SIG-M5 treated with dmso at 0.1 percent for 504 hours (cell line): Measurements from ENCODE around the gene PPP1R12B.
"Not testable (repeated sequence)": the region's sequence is repeated elsewhere in the genome, so short reads cannot be mapped to it uniquely, and the experiment has no call there.

Source experiments
- DNase-seq: peaks from one replicate; lab custom pipeline; 2025; ENCODE audit not compliant: unreplicated experiment; lab: John Stamatoyannopoulos, UW

Gene PPP1R12B

DNA sequence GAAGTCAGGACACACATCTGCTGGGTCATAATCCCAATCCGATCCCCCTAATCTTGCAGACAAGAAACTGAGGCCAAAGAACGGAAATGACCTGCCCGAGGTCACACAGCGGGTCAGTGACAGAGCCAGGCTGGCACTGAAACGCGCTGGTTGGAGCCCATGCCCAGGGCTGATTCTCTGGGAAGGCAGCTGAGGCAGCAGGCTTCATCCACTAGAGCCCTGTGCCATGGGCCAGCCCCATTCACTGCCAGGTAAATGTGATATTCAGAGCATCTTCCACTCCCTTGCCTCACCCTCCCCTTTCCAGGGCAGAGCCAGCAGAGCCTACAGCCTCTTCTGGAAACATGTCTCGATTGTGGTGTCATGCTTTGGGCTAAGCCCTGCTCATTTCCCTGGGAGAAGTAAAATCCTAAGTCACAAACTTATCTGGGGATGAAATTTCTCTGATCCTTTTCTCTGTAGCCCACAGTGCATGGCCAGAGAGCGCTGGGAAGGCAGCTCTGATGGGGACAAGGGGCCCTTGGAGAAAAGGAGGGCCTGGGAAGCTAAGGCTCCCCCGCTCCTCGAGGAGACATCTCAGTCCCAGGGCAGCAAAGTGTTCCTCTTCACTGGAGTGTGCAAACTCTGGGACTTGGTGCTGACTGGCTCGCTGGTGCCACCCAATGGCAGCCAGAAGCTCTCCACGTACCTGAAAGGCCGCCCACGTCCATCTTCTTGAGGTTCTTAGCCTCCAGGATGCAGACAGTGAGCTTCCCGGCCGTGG, 251.4 kb downstream of the PPP1R12B start:
- peak; percentile 79 for DNase-seq

DNA sequence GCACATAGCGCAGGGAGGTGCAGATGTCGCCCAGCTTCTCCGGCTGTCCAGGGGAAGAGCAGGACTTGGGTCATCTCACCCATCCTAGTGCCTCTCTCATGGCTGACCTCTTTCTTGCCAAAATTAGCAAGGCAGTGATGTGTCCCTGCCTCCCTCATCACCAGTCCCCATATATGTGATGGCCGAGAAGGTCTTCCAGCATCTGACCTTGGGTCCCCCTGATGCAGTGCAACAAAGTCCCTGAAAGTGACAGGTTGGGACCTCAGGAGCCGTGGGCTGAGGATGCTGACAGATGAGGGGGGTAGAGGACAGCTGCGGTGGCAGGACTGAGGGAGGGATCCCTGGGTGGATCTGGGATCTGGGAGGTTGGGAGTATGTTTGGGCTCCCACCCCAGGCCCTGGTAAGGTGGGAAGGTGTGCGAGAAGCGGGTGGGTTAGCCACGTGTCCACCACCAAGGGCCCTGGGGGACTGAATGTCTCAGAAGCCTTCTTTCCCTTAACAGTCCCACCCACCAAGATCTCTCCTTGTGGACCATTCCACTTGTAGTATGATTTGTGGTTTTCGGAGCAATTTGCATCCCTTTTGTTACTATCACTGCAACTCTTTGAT, 252.0 kb downstream of the PPP1R12B start:
- DNase-seq: no peak

DNA sequence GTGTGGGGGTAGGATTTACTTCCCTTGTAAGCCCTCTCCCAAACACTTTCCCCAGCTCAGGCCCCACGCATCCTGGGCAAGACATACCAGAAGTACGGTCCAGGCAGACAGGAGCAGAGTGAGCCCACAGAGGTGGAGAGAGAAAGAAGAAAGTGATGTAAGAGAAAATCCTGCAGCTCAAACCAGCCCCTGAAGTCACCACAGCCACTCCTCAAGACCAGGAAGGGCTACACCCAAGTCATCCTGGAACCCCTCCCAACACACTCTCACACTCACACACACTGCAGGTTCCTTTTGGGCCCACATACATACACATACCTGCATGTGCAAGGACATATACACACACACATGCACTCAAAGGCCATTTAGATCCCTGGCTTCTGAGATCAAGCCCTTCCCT, 254.9 kb downstream of the PPP1R12B start:
- DNase-seq: no peak

DNA sequence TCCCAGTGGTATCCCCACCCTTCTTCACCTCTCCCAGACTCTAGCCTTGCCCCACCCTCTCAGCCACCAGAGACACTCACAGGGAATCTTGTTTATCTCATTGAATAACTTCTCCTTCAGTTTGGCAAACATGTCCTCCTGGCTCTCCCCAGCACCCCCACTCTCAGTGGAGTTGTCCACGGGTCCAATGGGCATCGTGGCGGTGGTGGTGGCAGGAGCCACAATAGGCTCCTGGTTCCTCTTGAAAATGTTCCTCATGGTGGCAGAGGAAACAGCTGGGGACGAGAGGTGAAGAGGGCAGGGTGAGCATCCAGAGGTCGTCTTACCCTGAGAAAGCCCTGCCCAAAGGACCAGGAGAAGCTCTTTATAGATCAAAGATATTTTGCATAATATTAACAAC, 257.0 kb downstream of the PPP1R12B start:
- no peak for DNase-seq

DNA sequence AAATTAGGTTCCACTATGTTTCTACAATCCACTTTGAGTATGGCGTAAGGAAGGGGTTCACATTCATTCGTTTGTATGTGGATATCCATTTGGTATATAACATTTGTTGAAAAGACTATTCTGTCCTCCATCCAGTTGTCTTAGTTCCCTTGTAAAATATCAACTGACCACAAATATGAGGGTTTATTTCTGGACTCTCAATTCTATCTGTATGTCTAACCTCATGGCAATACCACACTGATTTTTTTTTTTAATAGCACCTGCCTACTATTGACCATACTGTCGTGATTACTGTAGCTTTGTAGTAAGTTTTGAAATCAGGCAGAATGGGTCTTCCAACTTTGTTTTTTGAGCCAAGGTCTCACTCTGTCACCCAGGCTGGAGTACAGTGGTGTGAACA, 263.5 kb downstream of the PPP1R12B start:
- DNase-seq: not testable (repeated sequence)

DNA sequence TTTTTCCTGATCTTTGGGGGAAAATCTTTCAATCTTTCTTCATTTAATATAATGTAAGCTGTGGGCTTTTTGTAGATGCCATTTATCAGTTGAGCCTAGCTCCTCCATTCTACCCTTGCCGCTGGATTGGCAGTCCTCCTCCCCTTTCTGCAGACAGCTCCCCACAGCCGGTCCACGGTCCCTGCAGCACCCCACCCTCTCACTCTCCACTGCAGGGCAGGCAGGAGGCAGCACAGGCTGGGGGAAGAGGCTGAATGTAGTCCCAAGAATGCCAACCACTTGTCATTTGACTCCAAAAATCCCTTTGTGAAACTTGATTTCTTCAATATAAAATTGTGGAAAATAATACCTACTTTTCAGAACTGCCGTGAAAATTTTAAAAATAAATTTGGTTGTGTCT, 265.1 kb downstream of the PPP1R12B start:
- no peak for DNase-seq

DNA sequence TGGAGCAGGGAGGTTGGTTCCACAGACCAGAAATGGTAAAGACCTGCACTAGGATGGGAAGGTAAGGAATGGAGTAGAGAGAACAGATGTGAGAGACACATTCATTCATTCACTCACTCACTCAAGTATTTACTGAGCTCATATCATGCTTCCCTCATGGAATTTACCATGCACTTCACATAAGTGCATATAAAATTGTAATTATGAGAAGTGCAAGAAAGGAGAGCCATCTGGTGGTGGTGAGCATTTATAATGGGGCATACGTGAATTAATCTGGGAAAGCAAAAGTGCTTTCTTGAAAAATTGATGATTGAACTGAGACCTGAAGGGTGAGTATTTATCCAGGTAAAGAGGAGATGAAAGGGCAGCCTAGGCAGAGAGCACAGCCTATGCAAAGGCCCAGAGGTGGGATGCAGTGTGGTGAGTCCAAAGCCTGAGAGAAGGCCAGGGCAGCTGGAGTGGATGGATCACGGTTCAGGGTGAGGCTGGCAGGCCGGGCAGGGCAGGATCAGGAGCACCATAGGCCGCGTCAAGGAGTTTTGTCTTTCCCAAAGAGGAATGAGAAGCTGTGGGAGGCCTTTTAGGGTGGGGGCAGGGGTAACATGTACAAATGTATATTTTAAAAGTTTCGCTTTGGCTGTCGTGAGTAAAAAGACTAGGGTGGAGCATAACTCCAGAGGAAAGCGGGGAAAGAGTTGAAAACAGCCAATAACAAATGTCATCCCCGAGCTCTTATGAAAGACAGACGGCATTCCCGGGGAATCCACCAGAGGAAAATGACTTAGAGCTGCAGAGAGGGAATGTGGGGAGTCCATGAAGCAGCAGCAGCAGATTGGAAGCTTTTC, 266.1 kb downstream of the PPP1R12B start:
- DNase-seq: not testable (repeated sequence)

DNA sequence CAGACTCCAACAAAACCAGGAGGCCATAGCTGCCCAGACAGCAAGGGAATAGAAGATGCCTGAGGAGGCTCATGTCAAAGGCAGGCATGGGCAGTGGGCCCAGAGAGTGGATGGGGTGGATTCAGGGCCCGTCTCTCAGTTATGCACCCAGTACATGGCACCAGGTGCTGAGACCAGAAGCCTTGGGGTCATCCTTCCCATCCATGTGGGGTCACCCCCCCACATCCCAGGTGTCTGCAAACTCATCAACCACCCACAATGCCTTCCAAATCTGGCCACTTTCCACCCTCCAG, 266.7 kb downstream of the PPP1R12B start:
- DNase-seq: not testable (repeated sequence)

DNA sequence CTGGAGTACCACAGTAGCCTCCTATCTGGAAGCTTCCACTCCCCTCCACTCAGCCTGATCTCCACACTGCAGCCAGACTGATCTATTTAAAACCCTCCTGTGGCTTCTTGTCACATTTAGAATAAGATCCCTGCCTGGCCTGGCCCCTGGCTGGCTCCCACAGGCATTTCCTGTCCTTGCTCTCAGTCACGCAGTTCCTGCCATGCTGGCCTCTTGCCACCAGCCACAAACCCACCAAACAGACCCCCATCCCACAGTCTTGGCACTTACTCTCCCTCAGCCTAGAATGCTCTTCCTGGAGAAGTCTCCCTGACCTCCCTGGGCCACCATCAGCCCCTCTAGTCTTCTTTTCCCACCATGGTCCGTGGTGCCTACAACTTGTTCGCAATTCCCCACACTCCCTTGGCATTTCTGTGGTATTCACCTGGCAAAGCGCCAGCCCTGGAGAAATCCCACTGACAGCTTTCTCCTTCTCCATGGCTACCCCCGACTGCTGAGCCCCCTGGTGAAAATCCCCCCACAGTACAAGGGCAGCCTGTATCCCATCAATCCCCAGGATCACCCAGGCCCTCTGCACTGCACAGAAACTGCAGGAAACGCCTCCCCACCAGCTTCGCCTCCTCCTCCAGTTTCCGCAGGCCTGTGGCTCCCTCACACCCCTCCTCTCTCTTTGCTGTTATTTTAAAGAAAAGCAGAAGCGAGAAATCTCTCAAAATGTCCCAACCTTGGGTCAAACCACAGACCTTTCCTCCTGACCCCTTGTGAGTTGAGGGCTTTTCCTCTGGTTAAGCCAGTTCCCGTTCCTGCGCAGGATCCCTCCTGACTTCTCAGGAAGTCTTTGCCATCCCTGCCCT, 267.2 kb downstream of the PPP1R12B start:
- peak; percentile 96 for DNase-seq

DNA sequence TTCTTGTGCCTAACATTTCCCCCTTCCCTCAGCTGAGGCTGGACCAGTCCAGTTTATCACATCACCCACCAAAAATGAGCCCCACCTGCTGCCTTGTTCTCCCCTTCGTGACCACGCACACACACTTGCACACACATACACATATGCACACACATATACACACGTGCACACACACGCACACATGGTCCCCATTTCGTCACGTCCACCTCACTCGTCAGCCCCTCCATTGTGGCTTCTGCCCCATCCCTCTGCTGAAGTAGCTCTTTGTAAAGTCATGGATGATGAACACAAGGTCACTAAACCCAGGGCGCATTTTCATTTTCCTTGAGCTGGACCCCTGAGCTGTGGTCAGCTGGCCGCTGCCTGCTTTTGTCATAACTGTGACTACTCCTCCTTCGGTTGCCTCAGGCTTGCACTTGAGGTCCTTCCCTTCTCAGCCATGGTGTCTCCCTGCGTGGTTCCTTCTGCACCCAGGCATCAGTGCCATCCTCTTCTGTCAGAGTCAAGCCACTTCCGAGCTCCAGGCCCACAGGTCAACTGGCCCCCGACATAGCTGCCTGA, 267.9 kb downstream of the PPP1R12B start:
- no peak for DNase-seq

DNA sequence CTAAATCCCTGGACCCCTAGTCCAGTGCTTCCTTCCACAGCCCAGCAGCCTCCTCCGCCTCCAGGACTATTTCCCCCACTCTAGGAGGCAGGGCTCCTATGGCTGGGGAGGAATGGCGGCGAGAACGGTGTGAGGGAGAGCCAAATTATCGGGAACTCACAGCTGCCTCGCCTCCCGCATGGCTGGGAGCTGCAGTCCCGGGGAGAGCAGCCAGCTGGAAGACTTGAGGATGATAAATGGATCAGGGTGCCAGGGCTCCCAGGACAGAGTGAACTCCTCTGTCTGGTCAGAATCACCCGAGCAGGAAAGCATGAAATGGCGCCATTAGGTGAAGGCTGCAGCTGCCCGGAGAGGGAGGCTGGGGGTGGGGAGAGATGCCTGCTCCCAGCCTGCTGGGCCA, 270.5 kb downstream of the PPP1R12B start:
- not testable (repeated sequence) for DNase-seq

DNA sequence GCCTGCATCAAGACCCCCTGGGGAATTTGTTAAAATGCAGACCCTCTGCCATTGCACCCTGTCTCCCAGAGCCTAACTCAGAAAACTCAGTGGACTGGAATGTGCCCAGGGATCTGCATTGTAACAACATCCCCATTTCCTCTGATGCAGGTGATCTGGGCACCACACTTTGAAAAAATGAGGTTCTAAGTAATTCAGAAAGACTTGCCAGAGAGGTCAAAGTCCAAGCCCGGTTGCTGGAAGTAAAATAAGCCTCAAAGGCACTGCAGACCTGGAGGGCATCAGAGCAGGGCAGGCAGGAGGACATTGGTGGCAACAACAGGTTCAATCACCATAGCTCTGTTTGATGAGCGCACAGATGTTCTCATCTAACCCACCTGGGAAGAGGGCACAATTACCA, 271.0 kb downstream of the PPP1R12B start:
- no peak for DNase-seq

DNA sequence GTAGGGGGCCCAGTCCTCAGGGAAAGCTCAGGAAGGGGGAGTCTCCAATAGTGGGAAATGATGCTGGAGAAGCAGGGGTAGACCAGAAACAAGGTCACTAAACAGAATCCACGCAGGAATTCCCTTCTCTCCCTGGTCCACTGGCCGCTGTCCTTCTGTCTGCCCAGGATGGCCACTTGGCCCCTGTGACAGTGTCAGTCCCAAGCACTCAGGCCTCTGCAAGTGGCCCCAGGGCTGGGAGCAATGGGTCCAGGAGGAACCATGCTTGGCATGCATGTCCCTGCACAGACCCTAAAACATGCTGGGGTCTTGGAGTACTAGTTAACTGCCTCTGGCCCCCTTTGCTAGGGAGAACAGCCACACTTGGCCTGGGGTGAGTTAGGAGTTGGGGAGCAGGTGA, 271.5 kb downstream of the PPP1R12B start:
- not testable (repeated sequence) for DNase-seq

DNA sequence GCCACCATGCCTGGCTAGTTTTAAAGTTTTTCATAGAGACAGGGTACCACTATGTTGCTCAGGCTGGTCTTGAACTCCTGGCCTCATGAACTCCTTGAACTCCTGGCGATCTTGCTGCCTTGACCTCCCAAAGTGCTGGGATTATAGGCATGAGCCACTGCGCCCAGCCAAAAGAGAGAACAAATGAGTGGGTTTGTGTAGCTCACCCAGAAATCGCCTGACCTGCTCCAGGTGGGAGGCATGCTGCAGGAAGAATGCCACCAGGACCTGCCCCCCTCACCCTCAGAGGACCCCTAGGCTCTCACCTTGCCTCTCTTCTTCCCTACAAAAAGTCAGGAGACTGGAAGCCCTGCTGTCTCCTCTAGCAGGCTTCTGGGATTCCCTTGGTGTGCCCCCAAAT, 272.9 kb downstream of the PPP1R12B start:
- DNase-seq: no peak

DNA sequence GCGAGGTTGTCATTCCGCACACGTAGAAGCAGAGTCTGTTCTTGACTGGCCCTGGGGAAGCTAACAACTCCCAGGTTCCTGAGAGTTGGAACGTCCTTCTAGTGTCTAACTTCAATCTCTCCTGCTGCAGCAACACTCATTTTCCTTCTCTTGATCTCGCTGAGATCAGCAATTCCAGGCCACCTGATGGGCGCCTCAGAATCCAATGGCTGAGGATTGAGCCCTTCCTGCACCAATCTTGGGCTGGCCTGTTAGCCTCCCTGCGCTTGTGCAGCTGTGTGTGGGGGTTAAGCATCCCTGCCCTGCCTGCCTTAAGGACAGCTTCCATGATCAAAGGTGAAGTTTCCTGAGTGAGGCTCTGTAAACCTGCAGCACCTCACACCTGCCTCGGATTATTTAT, 273.9 kb downstream of the PPP1R12B start:
- no peak for DNase-seq

DNA sequence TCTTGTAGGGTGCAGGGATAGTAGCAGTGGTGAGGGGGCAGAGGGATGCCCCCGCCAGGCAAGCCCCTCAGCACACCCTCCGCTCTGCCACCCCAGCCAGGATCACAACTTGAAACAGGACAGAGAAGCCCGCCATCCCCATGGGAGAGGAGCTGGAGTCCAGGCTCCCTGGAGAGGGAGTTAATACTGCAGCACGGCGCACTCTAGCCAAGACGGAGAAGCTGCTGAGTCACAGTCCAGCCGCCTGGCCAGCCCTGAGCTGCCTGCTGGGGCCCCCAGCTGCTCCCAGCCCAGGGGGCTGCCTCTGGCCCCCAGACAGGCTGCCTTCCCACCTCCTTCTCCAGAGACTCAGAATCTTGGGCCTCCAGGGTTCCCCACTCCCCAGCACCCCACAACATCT, 274.6 kb downstream of the PPP1R12B start:
- DNase-seq: no peak

DNA sequence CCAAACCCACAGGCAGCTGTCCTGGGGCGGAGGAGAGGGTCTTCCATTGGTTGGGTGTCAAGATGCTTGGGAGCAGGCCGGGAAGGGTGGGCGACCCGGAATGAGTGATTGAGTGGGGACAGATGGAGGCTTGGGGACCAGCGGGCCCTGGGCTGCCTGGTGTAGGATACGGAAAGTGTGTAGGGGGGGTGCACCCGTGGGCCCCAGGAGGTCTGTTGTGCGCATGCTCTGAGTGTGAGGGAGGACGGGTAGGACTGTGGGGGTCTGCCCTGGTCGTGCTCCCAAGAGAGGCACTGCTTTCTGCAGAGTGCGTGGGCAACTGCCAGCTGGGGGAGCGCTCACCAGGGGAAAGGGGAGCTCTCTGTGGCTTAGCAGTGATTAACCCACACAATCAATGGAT, 275.0 kb downstream of the PPP1R12B start:
- not testable (repeated sequence) for DNase-seq

DNA sequence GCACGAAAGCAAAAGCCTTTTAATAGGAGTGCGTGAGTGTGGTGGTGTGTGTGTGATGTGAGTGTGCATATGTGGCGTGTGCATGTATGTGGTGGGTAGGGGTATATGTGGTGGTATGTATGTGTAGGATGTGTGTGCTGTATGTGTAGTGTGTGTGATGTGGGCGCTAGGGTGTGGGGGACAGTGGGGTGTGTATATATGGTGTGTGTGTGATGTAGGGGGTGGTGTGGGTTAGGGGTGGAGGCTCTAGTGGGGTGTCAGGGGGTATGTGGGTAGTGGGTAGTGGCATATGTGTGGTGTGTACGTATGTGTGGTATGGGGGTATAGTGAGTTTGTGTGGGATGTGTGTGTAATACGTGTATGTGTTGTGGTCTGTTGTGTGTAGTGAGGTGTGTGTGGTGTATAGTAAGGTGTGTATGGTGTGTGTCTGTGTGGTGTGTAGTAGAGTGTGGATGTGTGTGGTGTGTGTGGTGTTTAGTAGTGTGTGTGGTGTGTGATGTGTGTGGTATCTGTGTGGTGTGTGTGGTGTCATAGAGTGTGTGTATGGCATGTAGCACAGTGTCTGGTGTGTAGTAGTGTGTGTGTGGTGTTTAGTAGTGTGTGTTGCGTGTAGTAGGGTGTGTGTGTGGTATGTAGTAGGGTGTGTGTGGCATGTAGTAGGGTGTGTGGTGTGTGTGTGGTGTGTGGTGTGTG, 275.7 kb downstream of the PPP1R12B start:
- no peak for DNase-seq

DNA sequence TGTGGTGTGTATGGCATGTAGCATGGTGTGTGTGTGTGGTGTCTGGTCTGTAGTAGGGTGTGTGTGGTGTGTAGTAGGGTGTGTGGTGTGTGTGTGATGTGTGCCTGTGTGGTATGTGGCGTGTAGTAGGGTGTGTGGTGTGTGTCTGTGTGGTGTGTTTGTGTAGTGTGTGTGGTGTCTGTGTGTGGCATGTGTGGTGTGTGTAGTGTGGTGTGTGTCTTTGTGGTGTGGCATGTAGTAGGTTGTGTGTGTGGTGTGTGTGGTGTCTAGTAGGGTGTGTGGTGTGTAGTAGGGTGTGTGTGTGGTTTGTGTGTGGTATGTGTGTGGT, 276.2 kb downstream of the PPP1R12B start:
- no peak for DNase-seq
